Lung (tissue), 12 donors: Measurements from ENCODE around the gene PTPRG. TPM values are rescaled to one million over a fixed set of nuclear protein-coding genes. Genes with fewer than 3 reads are reported as not detected.

Experiments used
- ATAC-seq: fragments of 200-7000 bp; cut with Tn5 transposase; one replicate; pipeline ENCODE4 v1.9.1; 2020; ENCODE audit warnings: moderate number of reproducible peaks; ENCODE audit not compliant: insufficient read depth, low FRiP score
- DNase-seq, 3 donors: peaks; one replicate each; pipeline ENCODE4 v3.0.0-alpha.2; 2013 to 2017
- H3K27ac ChIP-seq, 2 donors: one replicate each; pipeline ENCODE4 v1.5.1; 2013; ENCODE audit warnings: mild to moderate bottlenecking in 2 of 2, moderate library complexity in 2 of 2, control low read depth in 1 of 2, inconsistent platforms in 1 of 2, low read depth in 1 of 2, low read length in 1 of 2
- H3K27me3 ChIP-seq, 3 donors: one replicate each; pipeline ENCODE4 v1.5.1; 2013; ENCODE audit warnings: low read length in 2 of 3; ENCODE audit not compliant: control insufficient read depth in 3 of 3, insufficient read depth in 3 of 3
- H3K36me3 ChIP-seq, 4 donors: one replicate each; pipeline ENCODE4 v1.5.1; 2013; ENCODE audit warnings: low read length in 4 of 4, mild to moderate bottlenecking in 1 of 4, moderate library complexity in 1 of 4; ENCODE audit not compliant: control insufficient read depth in 4 of 4, insufficient read depth in 4 of 4
- H3K4me1 ChIP-seq, 5 donors: one replicate each; pipeline ENCODE4 v1.5.1; 2013; ENCODE audit warnings: low read length in 5 of 5, mild to moderate bottlenecking in 2 of 5, moderate library complexity in 1 of 5; ENCODE audit not compliant: control insufficient read depth in 5 of 5, insufficient read depth in 5 of 5
- H3K4me3 ChIP-seq: one replicate; pipeline ENCODE4 v1.5.1; 2013; ENCODE audit warnings: mild to moderate bottlenecking, control low read depth, moderate library complexity
- H3K9ac ChIP-seq, 2 donors: one replicate each; pipeline ENCODE4 v1.5.1; 2013; ENCODE audit warnings: low read length in 2 of 2, control low read depth in 1 of 2; ENCODE audit not compliant: insufficient read depth in 1 of 2
- H3K9me3 ChIP-seq, 4 donors: one replicate each; pipeline ENCODE4 v1.5.1; 2013; ENCODE audit warnings: low read length in 3 of 4, mild to moderate bottlenecking in 1 of 4, moderate library complexity in 1 of 4; ENCODE audit not compliant: control insufficient read depth in 4 of 4, insufficient read depth in 3 of 4
- WGBS, 2 donors: extraction: QIAGEN DNeasy Blood & Tissue Kit; methylation state at CpG; one replicate each; pipeline ENCODE4 v1.1.7; 2013; 5-methylcytosine and 5-hydroxymethylcytosine counted together
- polyA plus RNA-seq, 2 donors: library from polyadenylated mRNA; stranded (reverse); fragments of 200-250 nt; gene quantifications; one replicate each; pipeline ENCODE4 v1.2.1, GENCODE V29; 2013
- total RNA-seq, 2 donors: library from RNA; depleted of rRNA in 1 of 2; stranded (reverse); fragments of >200 nt in 1 of 2; gene quantifications; one replicate each; pipeline ENCODE4 v1.2.1, GENCODE V29; 2014 to 2021
- TF ChIP-seq, protein P1 (sequence below): IDR thresholded peaks from 2 replicates; pipeline ENCODE4 v1.5.1; 2012; ENCODE audit warnings: mild to moderate bottlenecking; ENCODE audit errors: control extremely low read depth, extremely low read depth
- donor health status: control.
- donor health status: control.
- donor health status: Bipolar disorder and iron deficiency.
- donor health status: healthy.
- donor health status: DM: yes; HTN: yes; CAD: no.

The PTPRG gene
- total and polyA plus RNA-seq, 4 donors = 8.5 to 131 (median 75.9) TPM

GRCh38 chr3:62178739-62179600, 617.6 kb downstream of the PTPRG start:
- Histone ChIP-seq H3K4me3 (no peak overlapping the region), H3K9me3 (no peaks in the 10 kb centered on the region), H3K9ac (no peak overlapping the region), H3K4me1 (peaks cover 0 to 10% (median 0%) of the 10 kb centered on the region in 5 donors), H3K36me3 (peaks cover 0 to 2% (median 0%) of the 10 kb centered on the region in 4 donors), H3K27ac (no peak overlapping the region), H3K27me3 (no peaks in the 10 kb centered on the region)
- ATAC-seq (no peak), DNase-seq (no peak)
- 85 to 93% methylated on average over 8 of the region's 8 CpGs for WGBS, 2 donors
- TF ChIP-seq, protein P1, sequence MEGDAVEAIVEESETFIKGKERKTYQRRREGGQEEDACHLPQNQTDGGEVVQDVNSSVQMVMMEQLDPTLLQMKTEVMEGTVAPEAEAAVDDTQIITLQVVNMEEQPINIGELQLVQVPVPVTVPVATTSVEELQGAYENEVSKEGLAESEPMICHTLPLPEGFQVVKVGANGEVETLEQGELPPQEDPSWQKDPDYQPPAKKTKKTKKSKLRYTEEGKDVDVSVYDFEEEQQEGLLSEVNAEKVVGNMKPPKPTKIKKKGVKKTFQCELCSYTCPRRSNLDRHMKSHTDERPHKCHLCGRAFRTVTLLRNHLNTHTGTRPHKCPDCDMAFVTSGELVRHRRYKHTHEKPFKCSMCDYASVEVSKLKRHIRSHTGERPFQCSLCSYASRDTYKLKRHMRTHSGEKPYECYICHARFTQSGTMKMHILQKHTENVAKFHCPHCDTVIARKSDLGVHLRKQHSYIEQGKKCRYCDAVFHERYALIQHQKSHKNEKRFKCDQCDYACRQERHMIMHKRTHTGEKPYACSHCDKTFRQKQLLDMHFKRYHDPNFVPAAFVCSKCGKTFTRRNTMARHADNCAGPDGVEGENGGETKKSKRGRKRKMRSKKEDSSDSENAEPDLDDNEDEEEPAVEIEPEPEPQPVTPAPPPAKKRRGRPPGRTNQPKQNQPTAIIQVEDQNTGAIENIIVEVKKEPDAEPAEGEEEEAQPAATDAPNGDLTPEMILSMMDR = no peak

DNA sequence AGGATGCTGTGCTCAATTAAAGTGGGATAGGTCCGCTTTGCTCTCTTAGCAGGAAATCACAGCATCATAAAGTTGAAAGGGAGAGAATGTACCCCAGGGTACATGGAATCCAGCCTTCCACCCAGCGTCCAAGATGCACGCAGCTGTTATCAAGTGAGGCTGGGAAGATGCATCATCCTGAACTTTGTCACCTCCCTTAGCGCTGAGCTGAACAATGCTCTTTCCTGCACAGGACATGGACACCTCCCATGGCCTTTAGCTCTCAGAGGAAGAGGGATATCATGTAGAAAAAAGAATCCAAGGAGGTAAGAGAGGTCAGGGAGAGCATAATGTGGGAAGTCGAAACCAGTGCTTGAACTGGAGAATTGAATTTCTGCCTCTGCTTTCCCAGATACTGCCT, 619.1 kb downstream of the PTPRG start:
- TF ChIP-seq, protein P1 = no peak
- Histone ChIP-seq H3K4me1 (no peaks in the 10 kb centered on the region), H3K27ac (no peak overlapping the region), H3K9me3 (no peaks in the 10 kb centered on the region), H3K9ac (no peak overlapping the region), H3K27me3 (no peaks in the 10 kb centered on the region), H3K36me3 (peaks cover 0 to 2% (median 0%) of the 10 kb centered on the region in 4 donors), H3K4me3 (no peak overlapping the region)
- 76 to 77% methylated on average over 5 of the region's 5 CpGs for WGBS, 2 donors
- ATAC-seq (no peak), DNase-seq (no peak)

DNA sequence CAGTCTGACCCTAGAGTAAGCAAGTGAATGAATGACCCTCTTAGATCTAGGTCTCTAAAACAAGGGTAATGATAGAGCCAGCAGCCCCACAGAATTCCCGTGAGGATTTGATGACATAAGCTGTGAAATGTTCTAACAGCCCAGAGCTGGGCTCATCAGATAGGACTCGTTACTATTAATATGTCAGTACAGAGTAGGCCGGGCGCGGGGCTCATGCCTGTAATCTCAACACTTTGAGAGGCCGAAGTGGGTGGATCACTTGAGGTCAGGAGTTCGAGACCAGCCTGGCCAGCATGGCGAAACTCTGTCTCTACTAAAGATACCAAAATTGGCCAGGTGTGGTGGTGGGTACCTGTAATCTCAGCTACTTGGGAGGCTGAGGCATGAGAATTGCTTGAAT, 621.7 kb downstream of the PTPRG start:
- H3K4me1 ChIP-seq = peaks cover 0 to 11% (median 0%) of the 10 kb centered on the region in 5 donors
- H3K36me3 ChIP-seq = peaks cover 0 to 2% (median 0%) of the 10 kb centered on the region in 4 donors
- TF ChIP-seq, protein P1 = no peak
- no peak overlapping the region for H3K9ac ChIP-seq
- no peaks in the 10 kb centered on the region for H3K27me3 ChIP-seq
- no peak for DNase-seq
- 93 to 95% methylated on average over 8 of the region's 8 CpGs for WGBS, 2 donors
- H3K27ac ChIP-seq = no peak overlapping the region
- no peak for ATAC-seq
- no peak overlapping the region for H3K4me3 ChIP-seq
- no peaks in the 10 kb centered on the region for H3K9me3 ChIP-seq
